HCT116 (cell line): ENCODE data around the gene THOC2.

Experiments used
- CEBPB ChIP-seq: IDR thresholded peaks from 2 replicates; pipeline ENCODE4 v1.6.1; 2012; ENCODE audit warnings: low read depth
- EZH2phosphoT487 ChIP-seq: fragments of 200-600 bp; IDR thresholded peaks from 2 replicates; pipeline ENCODE4 v1.6.1; 2018; ENCODE audit warnings: antibody characterized with exemption, borderline replicate concordance
- POLR2A ChIP-seq: IDR thresholded peaks from 2 replicates; pipeline ENCODE4 v1.7.0; 2011; ENCODE audit warnings: borderline replicate concordance; ENCODE audit not compliant: insufficient read depth, insufficient read length; ENCODE audit errors: extremely low read depth
- POLR2AphosphoS5 ChIP-seq: IDR thresholded peaks from 2 replicates; pipeline ENCODE4 v1.6.1; 2011; ENCODE audit warnings: mild to moderate bottlenecking, low read depth, low read length, moderate library complexity
- SIN3A ChIP-seq: IDR thresholded peaks from 2 replicates; pipeline ENCODE4 v1.6.1; 2012; ENCODE audit warnings: low read depth
- TF ChIP-seq, protein P1 (sequence below), 3 experiments: fragments of 200-600 bp in 1 of 3; sonication (generic) in 1 of 3; IDR thresholded peaks in 2 of 3; conservative IDR thresholded peaks in 1 of 3; 2 replicates each; pipeline ENCODE4 v1.5.1; 2012 to 2017; ENCODE audit warnings: low read depth in 2 of 3, low read length in 2 of 3, antibody characterized with exemption in 1 of 3, borderline replicate concordance in 1 of 3, control low read depth in 1 of 3, mild to moderate bottlenecking in 1 of 3, mixed read lengths in 1 of 3, mixed run types in 1 of 3, moderate library complexity in 1 of 3; ENCODE audit not compliant: insufficient read depth in 1 of 3
- TF ChIP-seq, protein P2 (sequence below): IDR thresholded peaks from 2 replicates; pipeline ENCODE4 v1.6.1; 2012; ENCODE audit warnings: low read depth

DNA sequence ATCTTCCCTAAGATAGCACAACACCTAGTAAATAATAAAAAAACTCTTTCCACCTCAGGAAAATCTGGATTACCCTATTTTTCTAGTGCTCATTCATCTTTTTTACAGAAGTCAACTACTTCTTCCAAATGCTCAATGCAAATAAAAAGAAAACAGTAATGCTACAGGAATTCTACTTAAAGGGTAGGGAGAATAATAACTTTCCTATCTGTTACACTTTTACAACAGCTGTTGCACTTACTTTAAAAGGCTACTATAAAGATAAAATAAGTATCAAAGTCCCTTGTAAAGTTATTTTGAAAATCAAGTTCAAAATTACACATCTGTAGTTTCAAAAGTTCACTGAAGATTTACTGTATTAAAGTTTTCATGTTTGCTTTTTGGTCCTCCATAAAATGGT is 37.6 kb downstream of the THOC2 start:
- TF ChIP-seq, protein P1, sequence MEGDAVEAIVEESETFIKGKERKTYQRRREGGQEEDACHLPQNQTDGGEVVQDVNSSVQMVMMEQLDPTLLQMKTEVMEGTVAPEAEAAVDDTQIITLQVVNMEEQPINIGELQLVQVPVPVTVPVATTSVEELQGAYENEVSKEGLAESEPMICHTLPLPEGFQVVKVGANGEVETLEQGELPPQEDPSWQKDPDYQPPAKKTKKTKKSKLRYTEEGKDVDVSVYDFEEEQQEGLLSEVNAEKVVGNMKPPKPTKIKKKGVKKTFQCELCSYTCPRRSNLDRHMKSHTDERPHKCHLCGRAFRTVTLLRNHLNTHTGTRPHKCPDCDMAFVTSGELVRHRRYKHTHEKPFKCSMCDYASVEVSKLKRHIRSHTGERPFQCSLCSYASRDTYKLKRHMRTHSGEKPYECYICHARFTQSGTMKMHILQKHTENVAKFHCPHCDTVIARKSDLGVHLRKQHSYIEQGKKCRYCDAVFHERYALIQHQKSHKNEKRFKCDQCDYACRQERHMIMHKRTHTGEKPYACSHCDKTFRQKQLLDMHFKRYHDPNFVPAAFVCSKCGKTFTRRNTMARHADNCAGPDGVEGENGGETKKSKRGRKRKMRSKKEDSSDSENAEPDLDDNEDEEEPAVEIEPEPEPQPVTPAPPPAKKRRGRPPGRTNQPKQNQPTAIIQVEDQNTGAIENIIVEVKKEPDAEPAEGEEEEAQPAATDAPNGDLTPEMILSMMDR (IDR thresholded peaks at IDR 0.05 in 2 of 3, conservative IDR thresholded peaks at IDR 0.05 in 1 of 3; ENCODE audit: borderline replicate concordance in 1 of 3, insufficient read depth in 1 of 3, low read depth in 2 of 3, low read length in 2 of 3): no peak
- TF ChIP-seq, protein P2, sequence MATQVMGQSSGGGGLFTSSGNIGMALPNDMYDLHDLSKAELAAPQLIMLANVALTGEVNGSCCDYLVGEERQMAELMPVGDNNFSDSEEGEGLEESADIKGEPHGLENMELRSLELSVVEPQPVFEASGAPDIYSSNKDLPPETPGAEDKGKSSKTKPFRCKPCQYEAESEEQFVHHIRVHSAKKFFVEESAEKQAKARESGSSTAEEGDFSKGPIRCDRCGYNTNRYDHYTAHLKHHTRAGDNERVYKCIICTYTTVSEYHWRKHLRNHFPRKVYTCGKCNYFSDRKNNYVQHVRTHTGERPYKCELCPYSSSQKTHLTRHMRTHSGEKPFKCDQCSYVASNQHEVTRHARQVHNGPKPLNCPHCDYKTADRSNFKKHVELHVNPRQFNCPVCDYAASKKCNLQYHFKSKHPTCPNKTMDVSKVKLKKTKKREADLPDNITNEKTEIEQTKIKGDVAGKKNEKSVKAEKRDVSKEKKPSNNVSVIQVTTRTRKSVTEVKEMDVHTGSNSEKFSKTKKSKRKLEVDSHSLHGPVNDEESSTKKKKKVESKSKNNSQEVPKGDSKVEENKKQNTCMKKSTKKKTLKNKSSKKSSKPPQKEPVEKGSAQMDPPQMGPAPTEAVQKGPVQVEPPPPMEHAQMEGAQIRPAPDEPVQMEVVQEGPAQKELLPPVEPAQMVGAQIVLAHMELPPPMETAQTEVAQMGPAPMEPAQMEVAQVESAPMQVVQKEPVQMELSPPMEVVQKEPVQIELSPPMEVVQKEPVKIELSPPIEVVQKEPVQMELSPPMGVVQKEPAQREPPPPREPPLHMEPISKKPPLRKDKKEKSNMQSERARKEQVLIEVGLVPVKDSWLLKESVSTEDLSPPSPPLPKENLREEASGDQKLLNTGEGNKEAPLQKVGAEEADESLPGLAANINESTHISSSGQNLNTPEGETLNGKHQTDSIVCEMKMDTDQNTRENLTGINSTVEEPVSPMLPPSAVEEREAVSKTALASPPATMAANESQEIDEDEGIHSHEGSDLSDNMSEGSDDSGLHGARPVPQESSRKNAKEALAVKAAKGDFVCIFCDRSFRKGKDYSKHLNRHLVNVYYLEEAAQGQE: no peak
- TF ChIP-seq POLR2A (no peak), SIN3A (no peak), EZH2phosphoT487 (no peak), CEBPB (no peak), POLR2AphosphoS5 (no peak)
